M059J (cell line): Measurements from ENCODE around the gene SRXN1. TPM values are rescaled to one million over a fixed set of nuclear protein-coding genes. Genes with fewer than 3 reads are reported as not detected.
A peak's percentile ranks its signal among the peaks of the same experiment; 100 is the strongest.
"Not testable (repeated sequence)": the region's sequence is repeated elsewhere in the genome, so short reads cannot be mapped to it uniquely, and the experiment has no call there.

ENCODE experiments used
- DNase-seq: peaks from one replicate; pipeline ENCODE4 v3.0.0-alpha.2; 2012; ENCODE audit warnings: low read depth
- total RNA-seq: library from RNA; depleted of rRNA; stranded (reverse); fragments of >200 nt; shearing (Covaris generic); gene quantifications from 2 replicates; pipeline ENCODE4 v1.2.3, GENCODE V29; 2014; rRNA removed

SRXN1 gene
- 48.0 and 53.7 TPM in 2 replicates for total RNA-seq

DNA sequence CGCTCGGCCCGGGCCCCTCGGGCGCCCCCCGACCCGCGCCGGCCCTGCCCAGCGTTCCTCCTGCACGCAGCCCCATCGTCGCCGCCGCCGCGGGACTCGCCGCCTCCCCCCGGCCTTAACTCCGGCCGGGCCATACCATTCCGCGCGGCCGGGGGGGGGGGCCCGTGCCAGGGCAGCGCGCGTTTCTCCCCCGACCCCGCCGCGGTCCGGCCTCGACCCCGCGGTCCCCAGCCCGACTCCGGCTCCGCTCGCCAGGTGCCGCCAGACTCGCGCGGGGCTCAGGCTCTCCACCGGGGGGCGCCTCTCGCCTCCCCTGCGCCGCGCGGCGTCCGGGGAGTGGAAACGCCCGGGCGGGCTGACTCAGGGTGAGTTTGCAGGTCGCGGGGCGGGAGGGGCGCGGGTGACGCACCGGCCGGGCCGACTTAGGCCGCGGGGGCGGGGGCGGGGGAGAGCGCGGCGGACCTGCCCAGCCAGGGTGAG lies at the start of gene SRXN1:
Gene SRXN1 (minus strand): TSS at position 91 of the 480 bp plus-strand sequence. CDS start 15 bp downstream, at position 76.
- DNase-seq = peak; percentile 94

DNA sequence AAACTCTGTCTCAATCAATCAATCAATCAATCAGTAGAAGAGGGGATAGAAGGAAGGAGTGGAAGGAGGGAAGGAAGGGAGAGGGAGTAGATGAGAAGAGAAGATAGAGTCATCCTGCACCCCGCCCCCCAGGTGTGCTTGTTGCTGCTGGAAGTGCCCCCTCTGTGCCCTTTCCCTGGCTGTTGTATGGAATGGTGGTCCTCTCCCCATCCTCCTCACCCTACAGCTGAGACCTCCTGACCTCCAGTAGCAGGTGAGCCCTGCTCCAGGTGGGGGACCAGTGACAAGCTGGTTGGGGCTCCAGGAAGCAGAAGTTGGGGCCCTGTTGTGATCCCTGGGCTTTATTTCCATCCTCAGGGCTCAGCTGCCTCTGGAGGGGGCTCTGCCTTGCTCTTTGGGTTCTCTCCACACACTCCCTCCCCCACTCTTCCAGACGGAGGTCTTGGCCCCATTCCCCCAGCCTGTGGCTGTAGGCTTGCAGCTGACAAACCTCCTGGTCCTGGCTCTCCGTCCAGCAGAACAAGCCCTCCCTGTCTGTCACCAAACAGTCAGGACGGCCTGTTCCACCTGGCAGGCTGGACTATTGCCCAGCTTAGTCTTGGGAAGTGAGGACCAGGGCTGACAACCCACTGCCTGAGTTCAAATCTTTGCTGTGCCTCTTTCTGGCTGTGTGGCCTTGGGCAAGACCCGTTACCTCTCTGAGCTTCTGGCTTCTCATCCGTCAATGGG lies 48.6 kb upstream of the SRXN1 start:
- no peak for DNase-seq

DNA sequence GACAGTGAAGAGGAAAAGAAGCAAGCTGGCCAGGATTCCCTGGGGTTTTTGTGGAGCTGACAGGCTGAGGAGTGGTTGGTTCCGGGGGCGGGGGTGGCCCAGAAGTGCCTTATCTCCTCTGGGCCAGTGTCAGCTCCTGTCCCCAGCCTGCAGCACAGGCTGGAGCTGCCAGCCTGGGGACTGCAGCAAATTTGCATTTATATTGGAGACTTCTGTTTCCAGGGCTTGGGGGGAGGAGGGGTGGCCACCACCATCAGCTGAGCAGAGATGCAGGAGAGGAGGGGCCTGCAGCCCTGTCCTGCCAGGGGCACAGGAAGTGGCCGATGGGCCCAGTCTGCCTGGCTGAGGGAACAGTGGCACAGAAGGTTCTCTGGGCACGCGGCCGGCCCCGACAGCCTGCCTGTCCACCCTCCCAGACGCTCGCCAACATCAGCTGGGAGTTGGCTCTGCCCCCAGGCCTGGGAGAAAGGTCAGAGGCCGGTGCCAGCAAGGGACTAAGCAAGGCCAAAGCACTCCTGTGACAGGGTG lies 46.9 kb upstream of the SRXN1 start:
- no peak for DNase-seq

DNA sequence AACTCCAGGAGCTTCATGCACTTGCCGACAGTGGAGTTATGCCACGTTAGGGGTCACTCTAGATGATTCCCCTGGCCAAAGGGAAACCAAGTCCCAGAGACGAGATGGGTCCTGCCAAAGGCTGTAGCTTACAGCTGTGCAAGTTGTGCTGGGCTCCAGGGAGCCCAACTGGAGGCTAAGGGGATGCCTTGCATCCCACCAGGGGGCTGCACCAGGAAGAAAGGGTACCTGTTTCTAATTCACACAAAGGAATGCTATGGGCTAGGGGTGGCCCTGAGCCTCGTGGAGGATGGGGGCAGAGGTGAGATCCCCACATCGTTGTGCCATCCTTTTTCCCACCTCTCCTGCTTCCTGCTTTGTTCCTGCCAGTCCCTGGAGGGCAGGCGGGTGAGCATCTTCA lies 46.3 kb upstream of the SRXN1 start:
- no peak for DNase-seq

DNA sequence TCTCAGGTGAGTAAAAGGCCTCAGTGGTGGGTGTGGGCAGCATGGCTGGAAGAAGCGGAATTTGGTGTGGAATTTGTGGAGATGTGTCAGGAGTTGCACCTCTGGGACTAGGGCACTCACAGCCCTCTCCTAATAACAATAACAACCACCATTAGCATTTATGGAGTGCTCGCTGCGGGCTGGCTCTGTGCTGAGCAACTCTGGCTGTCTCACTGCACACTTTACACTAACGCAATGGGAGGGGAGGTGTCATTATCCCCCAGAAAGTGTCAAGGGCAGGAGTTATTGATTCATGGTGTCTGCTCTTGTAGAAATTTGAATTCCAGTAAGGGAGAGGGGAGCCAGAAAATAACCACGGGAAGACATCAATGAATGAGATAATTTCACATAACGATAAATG lies 45.3 kb upstream of the SRXN1 start:
- no peak for DNase-seq

DNA sequence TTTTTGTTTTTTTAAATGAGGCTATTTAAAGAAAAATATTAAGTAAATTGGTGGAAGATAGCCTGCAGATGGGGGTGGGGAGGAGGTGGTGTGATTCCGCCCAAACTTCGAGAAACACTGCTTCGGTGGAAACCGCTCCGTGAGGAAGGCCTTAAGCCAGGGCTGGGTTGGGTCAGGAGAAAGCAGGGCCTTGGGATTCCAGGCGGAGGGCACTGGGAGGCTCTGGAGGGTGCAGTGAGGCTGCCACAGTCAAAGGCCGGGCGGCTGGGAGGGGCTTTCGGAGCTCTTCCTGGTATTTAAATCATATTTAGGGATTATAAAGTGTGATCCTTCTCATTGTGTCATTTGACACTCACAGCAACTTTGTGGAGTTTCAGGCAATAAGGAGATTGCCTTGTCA lies 44.8 kb upstream of the SRXN1 start:
- no peak for DNase-seq

DNA sequence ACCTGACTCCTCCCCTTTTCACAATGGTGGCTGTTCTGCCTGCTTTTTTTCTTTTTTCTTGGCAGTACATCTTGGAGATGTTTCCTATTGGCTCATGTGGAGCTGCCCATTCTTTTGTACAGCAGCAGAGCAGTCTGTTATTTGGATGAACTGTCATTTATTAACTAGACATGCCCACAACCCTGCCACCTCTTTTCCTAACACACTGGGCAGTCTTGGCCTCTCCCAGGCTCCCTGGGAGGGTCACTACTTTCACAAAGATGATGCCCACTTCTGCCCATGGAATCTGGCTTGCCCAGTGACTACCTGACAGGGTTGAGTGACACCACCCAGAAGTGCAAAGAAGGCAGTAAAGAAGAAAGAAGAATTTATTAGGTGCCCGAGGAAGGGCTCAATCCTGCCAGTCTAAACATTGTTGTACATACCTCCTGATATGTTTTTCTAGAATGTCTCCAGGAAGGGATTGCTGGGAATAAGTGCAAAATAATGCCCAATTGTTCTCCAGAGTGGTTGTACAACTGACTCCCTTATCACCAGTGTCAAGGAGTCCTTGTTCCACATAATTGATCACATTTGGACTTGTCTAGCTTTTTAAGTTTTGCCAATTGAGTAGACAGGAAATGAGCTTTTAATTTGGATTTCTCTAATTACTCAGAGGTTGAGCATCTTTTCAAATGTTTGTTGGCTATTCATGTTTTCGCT lies 42.3 kb upstream of the SRXN1 start:
- no peak for DNase-seq

DNA sequence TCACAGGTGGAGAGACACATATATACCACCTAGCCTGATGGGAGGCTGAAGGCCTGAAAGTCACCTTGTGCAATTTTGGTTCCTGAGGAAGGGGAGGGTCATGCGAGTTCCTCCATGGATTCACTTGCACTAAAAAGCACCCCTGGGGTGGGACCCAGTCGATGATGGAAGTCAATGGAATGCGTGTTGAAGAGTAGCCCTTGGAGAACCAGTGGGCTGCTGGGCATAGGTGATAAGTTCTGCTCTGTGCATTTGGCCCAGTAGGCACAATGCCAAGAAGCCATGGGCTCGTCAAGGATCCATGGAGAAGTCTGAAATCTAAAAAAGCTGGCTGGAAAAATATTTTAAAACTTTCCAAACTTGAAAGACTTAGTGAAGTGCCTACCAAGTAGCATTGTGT lies 41.5 kb upstream of the SRXN1 start:
- DNase-seq = no peak

DNA sequence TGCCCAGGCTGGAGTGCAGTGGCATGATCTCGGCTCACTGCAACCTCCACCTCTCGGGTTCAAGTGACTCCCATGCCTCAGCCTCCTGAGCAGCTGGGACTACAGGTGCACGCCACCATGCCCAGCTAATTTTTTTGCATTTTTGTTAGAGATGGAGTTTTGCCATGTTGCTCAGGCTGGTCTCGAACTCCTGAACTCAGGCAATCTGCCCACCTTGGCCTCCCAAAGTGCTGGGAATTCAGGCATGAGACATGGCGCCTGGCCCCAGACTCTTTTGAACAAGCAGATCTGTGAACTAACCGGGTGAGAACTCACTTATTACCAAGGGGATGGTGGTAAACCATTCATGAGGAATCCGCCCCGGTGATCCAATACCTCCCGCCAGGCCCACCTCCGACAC lies 40.8 kb upstream of the SRXN1 start:
- not testable (repeated sequence) for DNase-seq

DNA sequence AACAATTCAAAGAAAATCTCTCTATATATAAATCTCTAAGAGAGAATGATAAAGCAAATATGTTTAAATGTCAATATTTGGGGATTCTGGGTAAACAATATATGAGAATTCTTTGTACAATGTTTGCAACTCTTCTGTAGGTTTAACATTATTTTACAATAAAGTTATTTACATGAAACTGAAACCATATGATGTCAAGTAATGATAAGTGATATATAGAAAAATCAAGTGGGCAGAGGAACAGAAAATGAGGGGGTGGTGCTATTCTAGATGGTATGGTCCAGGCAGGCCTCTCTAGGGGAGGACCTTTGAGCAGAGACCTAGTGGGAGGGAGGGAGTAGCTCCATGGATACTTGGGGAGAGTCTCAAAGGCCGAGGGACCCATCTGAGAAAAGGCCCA lies 39.0 kb upstream of the SRXN1 start:
- no peak for DNase-seq

DNA sequence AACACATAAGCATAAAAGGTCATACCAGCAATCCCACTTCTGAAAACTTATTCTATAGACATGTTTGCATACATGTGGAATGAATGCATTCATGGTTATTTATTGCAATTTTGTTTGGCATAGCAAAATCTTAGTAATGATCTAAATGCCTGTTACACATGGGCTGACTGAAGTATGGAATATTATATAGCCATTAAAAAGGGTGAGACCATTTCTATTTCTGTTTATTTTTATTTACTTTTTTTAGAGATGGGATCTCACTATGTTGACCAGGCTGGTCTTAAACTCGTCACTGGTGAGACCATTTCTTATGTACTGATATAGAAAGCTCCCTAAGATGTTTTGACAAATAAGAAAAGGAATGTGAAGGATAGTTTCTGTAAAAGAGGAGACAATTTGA lies 36.9 kb upstream of the SRXN1 start:
- DNase-seq = no peak

DNA sequence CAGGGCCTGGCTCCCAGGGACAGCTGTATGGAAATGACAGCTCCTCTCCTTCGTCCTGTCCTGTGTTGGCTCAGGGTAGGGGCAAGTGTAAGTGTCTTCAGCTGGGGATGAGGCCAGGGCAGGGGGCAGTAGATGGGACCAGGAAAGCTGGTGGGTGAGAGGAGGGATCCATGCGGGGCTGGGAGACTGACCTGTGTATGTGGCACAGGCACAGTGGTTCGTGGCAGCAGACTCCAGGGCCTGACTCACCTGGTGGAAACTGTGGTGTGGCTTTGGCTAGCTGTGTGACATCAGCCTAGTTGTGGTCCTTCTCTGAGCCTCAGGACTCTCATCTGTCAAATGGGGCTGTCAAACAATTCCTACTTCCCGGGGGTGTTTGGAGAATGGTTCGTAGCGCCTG lies 36.3 kb upstream of the SRXN1 start:
- DNase-seq = no peak

DNA sequence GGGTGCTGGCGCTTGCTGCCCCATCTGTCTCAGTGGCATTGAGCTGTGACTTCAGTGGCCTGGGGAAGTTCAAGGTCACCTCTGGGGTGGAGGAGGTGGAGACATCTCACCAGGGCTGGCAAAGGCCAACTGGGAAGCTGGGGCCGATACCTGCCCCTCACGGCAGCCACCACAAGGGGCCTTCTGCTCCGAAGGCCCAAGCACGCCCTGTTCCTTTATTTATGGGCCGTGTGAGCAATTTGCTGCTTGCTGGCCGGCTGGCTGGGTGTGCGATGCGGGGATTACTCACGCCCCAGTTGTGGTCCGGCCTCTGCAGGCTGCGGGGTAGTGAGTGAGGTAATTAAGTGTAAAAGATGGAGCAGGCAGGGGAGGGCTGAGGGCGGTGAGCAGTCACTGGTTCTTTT lies 35.8 kb upstream of the SRXN1 start:
- peak; percentile 38 for DNase-seq

DNA sequence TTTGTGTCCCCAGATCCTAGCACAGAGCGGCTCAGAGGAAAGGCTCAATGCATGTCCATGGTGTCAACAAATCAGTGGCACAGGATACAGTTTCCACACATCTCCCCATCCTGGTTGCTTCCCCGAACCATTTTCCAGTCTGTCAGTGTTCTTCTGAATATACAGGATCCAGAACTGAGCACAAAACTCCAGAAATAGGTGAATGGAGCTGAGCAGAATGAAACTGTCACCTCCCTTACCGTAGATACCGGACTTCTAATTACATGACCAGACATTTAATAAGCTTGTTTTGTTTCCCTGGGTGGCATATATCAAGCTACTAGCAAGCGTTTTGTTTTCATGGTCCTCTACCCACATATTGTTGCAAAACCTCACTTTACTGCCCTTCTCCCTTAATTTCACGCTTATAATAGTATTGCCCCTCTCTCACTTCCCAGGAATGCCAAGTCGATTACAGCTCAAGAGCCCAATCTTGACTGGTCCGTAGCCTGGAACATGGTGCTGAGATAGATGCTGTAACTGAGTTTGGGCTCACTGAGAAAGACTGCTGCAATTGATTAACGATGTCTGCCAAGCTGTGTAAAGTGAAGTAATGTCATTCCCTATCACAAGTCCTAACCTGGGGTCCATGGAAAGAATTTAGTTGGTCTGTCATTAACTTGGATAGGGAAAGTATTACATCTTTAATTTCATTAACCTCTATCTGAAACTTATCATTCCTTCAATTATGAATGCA lies 34.6 kb upstream of the SRXN1 start:
- DNase-seq = no peak

DNA sequence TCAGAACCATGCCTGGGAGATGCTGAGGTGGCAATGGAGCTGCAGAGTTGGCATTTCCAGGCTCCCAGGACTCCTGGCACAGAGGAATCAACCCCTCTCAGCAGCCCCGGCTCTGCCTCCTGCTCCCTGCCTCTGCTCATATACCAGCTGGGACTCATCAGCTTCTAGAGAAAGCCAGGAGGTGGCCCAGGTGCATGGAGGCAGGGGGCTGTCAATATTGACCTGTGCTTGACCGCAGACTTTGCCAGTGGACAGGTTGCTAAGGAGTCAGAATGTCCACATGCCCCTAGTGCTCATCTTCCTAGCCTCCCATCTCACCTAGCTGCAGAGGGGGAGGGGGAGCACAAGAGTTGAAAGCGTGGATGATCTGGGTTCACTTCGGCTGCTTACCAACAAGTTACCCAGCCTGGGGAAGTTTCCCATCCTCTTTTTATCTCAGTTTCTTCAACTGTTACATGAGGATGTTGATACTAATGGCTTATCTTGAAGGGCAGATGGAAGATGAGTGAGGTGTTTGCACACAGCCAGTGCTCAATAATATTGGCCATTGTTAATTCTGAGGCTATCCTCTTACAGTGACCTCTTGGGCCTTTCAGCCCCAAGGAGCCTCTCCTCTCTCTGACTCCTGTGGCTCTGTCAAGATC lies 31.8 kb upstream of the SRXN1 start:
- DNase-seq = no peak

DNA sequence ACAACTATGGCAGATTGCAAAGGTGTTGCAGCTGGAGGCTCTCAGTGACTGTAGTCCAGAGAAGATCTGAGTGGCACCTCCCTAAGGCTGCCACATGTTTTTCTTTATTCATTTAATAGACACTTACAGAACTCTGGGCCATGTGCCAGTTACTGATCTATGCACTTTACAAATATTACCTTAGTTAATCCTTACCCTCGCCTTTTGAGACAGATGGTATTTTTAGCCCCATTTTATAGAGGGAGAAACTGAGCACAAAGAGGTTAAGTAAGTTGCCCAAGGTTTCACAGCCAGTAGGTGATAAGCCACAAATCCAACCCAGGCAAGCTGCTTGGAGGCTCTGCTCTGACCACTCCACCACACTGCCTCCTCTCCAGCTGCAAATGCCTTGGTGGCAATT lies 29.1 kb upstream of the SRXN1 start:
- no peak for DNase-seq

DNA sequence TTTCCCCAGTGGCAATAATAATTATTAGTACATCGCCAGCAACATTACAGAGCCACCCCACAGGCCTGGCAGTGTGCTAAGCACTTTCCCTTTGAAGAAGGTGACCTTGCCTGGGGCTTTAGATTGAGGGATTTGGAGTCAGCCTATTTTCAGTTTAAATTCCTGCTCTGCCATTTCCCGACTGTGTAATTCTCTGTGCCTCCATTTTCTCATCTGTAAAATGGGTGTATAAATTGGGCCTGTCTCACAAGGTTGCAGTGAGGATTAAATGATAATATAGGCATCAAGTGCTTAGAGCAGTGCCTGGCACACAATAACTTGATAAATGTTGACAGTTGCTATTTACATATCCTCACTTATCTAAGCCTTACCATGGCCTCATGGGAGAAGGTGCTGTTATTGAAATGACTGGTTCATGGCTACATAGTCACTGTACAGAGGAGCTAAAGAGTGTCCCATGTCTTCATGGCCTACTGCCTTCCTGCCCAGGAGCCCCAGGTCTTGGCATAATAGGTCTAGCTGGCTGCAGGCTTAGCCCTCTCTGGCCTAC lies 27.7 kb upstream of the SRXN1 start:
- DNase-seq = no peak

DNA sequence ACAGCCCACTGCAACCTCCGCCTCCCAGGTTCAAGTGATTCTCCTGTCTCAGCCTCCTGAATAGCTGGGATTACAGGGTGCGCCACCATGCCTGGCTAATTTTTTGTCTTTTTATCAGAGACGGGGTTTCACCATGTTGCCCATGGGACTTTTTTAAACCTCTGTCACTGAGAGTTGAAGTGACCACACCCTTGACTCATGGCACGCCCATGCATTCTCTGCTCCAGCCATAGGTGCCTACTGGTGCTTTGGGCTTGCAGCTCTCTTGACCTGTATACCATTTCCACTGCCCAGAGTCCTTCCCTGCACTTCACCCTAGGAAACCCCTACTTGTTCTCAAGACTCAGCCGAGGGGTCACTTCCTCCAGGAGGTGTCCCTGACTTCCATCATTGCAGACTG lies 25.0 kb upstream of the SRXN1 start:
- no peak for DNase-seq

DNA sequence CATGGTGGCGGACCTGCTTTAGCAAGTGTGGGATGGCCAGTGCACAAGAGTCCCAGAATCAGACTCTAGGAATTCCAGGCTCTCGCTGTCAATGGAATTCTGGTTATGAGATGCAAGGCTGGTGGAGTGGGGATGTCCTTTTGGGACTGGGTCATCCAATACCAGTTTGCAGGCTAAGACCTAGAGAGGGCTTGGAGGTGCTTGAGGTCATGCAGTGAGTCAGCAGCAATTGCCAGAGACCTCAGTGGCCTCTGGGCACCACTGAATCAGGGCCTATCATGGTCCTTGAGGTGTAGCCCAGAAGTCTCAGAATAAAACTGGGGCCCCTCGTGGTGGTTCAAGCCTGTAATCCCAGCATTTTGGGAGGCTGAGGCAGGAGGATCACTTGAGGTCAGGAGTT lies 24.0 kb upstream of the SRXN1 start:
- DNase-seq = no peak

DNA sequence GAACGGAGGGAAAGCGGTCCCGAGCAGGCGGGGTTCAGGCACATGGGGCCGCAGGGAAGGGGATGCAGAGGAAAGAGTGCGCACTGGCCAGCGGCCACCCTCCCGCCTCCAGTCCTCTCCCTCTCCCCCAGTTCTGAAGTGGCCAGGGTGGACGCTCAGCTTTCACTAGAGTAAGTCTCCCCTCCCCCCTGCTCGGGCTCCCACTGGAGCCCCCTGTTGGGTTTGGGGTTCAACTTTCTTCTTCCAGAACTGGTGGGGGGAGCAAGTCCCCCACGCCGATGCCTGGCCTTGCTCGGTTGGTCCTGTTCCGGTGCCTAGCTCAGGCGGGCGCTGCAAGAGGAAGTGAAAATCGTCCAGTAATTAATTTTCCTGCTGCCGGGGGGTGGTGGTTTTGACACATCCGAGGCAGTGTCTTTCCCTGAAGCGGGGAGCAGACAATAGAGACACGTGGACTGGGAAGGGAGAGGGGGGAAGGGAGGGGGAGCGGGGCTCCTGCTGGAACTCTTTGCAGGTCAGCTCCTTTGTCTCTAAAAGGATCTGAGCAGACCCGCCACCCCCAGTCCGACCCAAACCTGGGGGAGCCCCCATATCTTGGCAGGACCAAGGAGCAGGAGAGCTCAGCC lies 23.4 kb upstream of the SRXN1 start:
- DNase-seq = no peak
